ENCODE measurements around the gene MED12L. TPM values are rescaled to one million over a fixed set of nuclear protein-coding genes. Genes with fewer than 3 reads are reported as not detected.

MED12L gene
- total RNA-seq, 2 donors from 2014 or later = 15.5 to 28.9 TPM

- Mint-ChIP-seq H3K27me3 (ENCODE audit: insufficient read depth) (no peaks in the 10 kb centered on the region), H3K27ac (no peak overlapping the region), H3K9me3 (peaks cover 15% of the 10 kb centered on the region), H3K4me1 (peaks cover 12% of the 10 kb centered on the region), H3K4me3 (no peak overlapping the region), H3K36me3 (ENCODE audit: low read depth) (peaks cover 23% of the 10 kb centered on the region)
- no peak overlapping the region for H3K4me3 ChIP-seq (ENCODE audit: low read length)
- no peaks in the 10 kb centered on the region for H3K4me1 ChIP-seq (ENCODE audit: control insufficient read depth, insufficient read depth, low read length)
- DNase-seq = no peak
- WGBS, 2 experiments (ENCODE audit: insufficient coverage in 1 of 2, insufficient read length in 1 of 2) = 94 to 97% methylated on average over 4 to 7 of the region's 7 CpGs
- H3K9me3 ChIP-seq (ENCODE audit: control insufficient read depth, low read length) = no peaks in the 10 kb centered on the region
- H3K27ac ChIP-seq (ENCODE audit: low read depth, low read length) = no peak overlapping the region
- no peaks in the 10 kb centered on the region for H3K36me3 ChIP-seq (ENCODE audit: control insufficient read depth, insufficient read depth, low read length)
- no peak overlapping the region for H3K9ac ChIP-seq (ENCODE audit: extremely low read depth, low read length, poor library complexity, severe bottlenecking)
- no peaks in the 10 kb centered on the region for H3K27me3 ChIP-seq (ENCODE audit: control insufficient read depth, insufficient read depth, low read length, poor library complexity, severe bottlenecking)
- no peak for TF ChIP-seq CTCF (conservative IDR thresholded peaks at IDR 0.05)
These were observed 347.3 kb downstream of the MED12L start for GRCh38 chr3:151432616-151433372.

GRCh38 chr3:151434151-151434890 is 348.9 kb downstream of the MED12L start:
- H3K9me3 Mint-ChIP-seq = peaks cover 15% of the 10 kb centered on the region
- Histone ChIP-seq H3K9ac (ENCODE audit: extremely low read depth, low read length, poor library complexity, severe bottlenecking) (no peak overlapping the region), H3K4me1 (ENCODE audit: control insufficient read depth, insufficient read depth, low read length) (no peaks in the 10 kb centered on the region), H3K9me3 (ENCODE audit: control insufficient read depth, low read length) (no peaks in the 10 kb centered on the region), H3K36me3 (ENCODE audit: control insufficient read depth, insufficient read depth, low read length) (no peaks in the 10 kb centered on the region), H3K27me3 (ENCODE audit: control insufficient read depth, insufficient read depth, low read length, poor library complexity, severe bottlenecking) (no peaks in the 10 kb centered on the region), H3K27ac (ENCODE audit: low read depth, low read length) (no peak overlapping the region), H3K4me3 (ENCODE audit: low read length) (no peak overlapping the region)
- H3K36me3 Mint-ChIP-seq (ENCODE audit: low read depth) = peaks cover 17% of the 10 kb centered on the region
- 100% methylated on average over 1 of the region's 1 CpG; no CpG with 5 or more reads in 1 of the 2 experiments for WGBS, 2 experiments (ENCODE audit: insufficient coverage in 1 of 2, insufficient read length in 1 of 2)
- no peak overlapping the region for H3K27ac Mint-ChIP-seq
- no peak for DNase-seq
- H3K27me3 Mint-ChIP-seq (ENCODE audit: insufficient read depth) = no peaks in the 10 kb centered on the region
- H3K4me3 Mint-ChIP-seq = no peak overlapping the region
- TF ChIP-seq CTCF (conservative IDR thresholded peaks at IDR 0.05) = no peak
- peaks cover 12% of the 10 kb centered on the region for H3K4me1 Mint-ChIP-seq

- 92 to 97% methylated on average over 7 to 8 of the region's 8 CpGs for WGBS, 2 experiments (ENCODE audit: insufficient coverage in 1 of 2, insufficient read length in 1 of 2)
- Mint-ChIP-seq H3K27ac (no peak overlapping the region), H3K4me3 (no peak overlapping the region), H3K9me3 (no peaks in the 10 kb centered on the region), H3K27me3 (ENCODE audit: insufficient read depth) (no peaks in the 10 kb centered on the region), H3K36me3 (ENCODE audit: low read depth) (peaks cover 2% of the 10 kb centered on the region), H3K4me1 (peaks cover 11% of the 10 kb centered on the region)
- H3K27me3 ChIP-seq (ENCODE audit: control insufficient read depth, insufficient read depth, low read length, poor library complexity, severe bottlenecking) = no peaks in the 10 kb centered on the region
- peaks cover 6% of the 10 kb centered on the region for H3K4me1 ChIP-seq (ENCODE audit: control insufficient read depth, insufficient read depth, low read length)
- no peak for TF ChIP-seq CTCF (conservative IDR thresholded peaks at IDR 0.05)
- H3K9ac ChIP-seq (ENCODE audit: extremely low read depth, low read length, poor library complexity, severe bottlenecking) = no peak overlapping the region
- no peak for DNase-seq
- H3K4me3 ChIP-seq (ENCODE audit: low read length) = no peak overlapping the region
- H3K36me3 ChIP-seq (ENCODE audit: control insufficient read depth, insufficient read depth, low read length) = no peaks in the 10 kb centered on the region
- H3K9me3 ChIP-seq (ENCODE audit: control insufficient read depth, low read length) = no peaks in the 10 kb centered on the region
- no peak overlapping the region for H3K27ac ChIP-seq (ENCODE audit: low read depth, low read length)
These were observed 351.4 kb downstream of the MED12L start for GRCh38 chr3:151436675-151437446.
